Ovary (tissue), 9 donors: Measurements from ENCODE around the gene MTREX. TPM values are rescaled to one million over a fixed set of nuclear protein-coding genes. Genes with fewer than 3 reads are reported as not detected.

ENCODE experiments used
- DNase-seq, 5 donors: peaks; one replicate each; pipeline ENCODE4 v3.0.0-alpha.2; 2019 to 2020
- H3K27ac ChIP-seq, 2 donors: fragments of 200-600 bp; one replicate each; pipeline versions ENCODE4 v1.5.1 to v1.8.0; 2019 to 2022
- H3K27me3 ChIP-seq: fragments of 200-600 bp; one replicate; pipeline ENCODE4 v1.8.0; 2022
- H3K36me3 ChIP-seq: fragments of 200-600 bp; sonication (generic); one replicate; pipeline ENCODE4 v1.5.1; 2019
- H3K4me1 ChIP-seq: one replicate; pipeline ENCODE4 v1.8.1; 2013; ENCODE audit warnings: mild to moderate bottlenecking, moderate library complexity; ENCODE audit not compliant: insufficient read depth
- H3K4me3 ChIP-seq: fragments of 200-600 bp; sonication (generic); one replicate; pipeline ENCODE4 v1.5.1; 2017
- H3K9me3 ChIP-seq, 2 donors: fragments of 200-600 bp in 1 of 2; sonication (generic) in 1 of 2; one replicate each; pipeline versions ENCODE4 v1.5.1 to v1.8.1; 2013 to 2019; ENCODE audit warnings: mild to moderate bottlenecking in 1 of 2, moderate library complexity in 1 of 2
- EP300 ChIP-seq: sonication (generic); formaldehyde crosslinking; IDR thresholded peaks from one replicate; pipeline ENCODE4 v1.6.1; 2017; ENCODE audit warnings: antibody characterized with exemption
- POLR2A ChIP-seq: fragments of 450-650 bp; IDR thresholded peaks from one replicate; pipeline ENCODE4 v1.6.1; 2017; ENCODE audit warnings: antibody characterized with exemption, mild to moderate bottlenecking, moderate library complexity
- WGBS, 3 donors: extraction: QIAGEN DNeasy Blood & Tissue Kit in 1 of 3; methylation state at CpG; one replicate each; pipeline versions ENCODE4 v1.1.5 to v1.1.7; 2013 to 2017; 5-methylcytosine and 5-hydroxymethylcytosine counted together
- intact Hi-C, 4 donors: fragments of 100-400 bp; cut with DNase I; formaldehyde crosslinking; loops; one replicate each; pipeline versions ENCODE4 v1.11.0 to v1.15.1; 2022 to 2023
- polyA plus RNA-seq, 2 donors: library from polyadenylated mRNA; stranded (reverse); fragments of 200-250 nt in 1 of 2; fragments of 350-450 nt in 1 of 2; fragmentation: Illumina TruSeq in 1 of 2; extraction: RNeasy Lipid Tissue Mini Kit (QIAGEN cat#74804) in 1 of 2; gene quantifications; one replicate each; pipeline ENCODE4 v1.2.3, GENCODE V29; 2013 to 2014
- total RNA-seq, 7 donors: library from RNA; depleted of rRNA in 2 of 7; stranded (reverse); fragments of >200 nt in 2 of 7; fragmentation: NEBNext Ultra II Directional in 3 of 7; extraction: Animal tissue kit (Norgen Biotek cat#: 25700) in 3 of 7; gene quantifications; one replicate each; pipeline versions ENCODE4 v1.1.0 to v1.2.4, GENCODE V29; 2016 to 2023
- TF ChIP-seq, protein P1 (sequence below), 3 donors: fragments of 450-650 bp in 2 of 3; fragments of 200-600 bp in 1 of 3; IDR thresholded peaks; one replicate each; pipeline versions ENCODE4 v1.5.1 to v1.8.0; 2016 to 2022; ENCODE audit warnings: antibody characterized with exemption in 3 of 3, mild to moderate bottlenecking in 1 of 3
- donor health status: DM: no; HTN: no; CAD: no; lungs with moderate emphysema.
- donor health status: DM: no; HTN: no; CAD: no.
- donor health status: Bipolar disorder and iron deficiency.
- donor health status: DM: yes; HTN: yes; CAD: no.
- donor health status: DM: no; HTN: no; CAD: no.
- donor health status: DM: yes; HTN: yes; CAD: no.

MTREX gene
- total and polyA plus RNA-seq, 9 donors = 24.3 to 65.3 (median 62.1) TPM

DNA sequence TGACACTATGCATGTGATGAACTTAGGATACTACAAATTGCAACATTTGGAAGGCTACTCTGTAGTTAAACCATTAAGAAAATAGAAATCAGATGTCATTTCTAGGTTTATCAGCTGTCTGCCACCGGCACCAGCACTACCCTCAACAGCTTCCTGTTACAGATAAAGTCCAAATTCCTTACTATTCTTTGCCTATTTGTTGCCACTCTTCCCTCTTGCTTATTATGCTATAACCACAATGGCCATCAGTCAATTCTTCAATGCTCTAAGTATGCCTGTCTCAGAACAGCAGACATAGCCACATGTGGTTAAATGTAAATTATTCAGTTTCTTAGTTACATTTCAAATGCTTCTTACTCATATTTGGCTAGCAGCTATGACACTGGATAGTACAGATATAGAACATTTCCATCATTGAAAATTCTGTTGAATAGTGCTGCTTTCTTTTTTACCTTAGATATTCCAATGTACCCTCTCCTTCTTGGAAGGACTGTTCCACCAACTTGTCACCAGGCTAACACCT lies 21.3 kb upstream of the MTREX start:
- no peak for TF ChIP-seq EP300
- TF ChIP-seq, protein P1, sequence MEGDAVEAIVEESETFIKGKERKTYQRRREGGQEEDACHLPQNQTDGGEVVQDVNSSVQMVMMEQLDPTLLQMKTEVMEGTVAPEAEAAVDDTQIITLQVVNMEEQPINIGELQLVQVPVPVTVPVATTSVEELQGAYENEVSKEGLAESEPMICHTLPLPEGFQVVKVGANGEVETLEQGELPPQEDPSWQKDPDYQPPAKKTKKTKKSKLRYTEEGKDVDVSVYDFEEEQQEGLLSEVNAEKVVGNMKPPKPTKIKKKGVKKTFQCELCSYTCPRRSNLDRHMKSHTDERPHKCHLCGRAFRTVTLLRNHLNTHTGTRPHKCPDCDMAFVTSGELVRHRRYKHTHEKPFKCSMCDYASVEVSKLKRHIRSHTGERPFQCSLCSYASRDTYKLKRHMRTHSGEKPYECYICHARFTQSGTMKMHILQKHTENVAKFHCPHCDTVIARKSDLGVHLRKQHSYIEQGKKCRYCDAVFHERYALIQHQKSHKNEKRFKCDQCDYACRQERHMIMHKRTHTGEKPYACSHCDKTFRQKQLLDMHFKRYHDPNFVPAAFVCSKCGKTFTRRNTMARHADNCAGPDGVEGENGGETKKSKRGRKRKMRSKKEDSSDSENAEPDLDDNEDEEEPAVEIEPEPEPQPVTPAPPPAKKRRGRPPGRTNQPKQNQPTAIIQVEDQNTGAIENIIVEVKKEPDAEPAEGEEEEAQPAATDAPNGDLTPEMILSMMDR (IDR thresholded peaks at IDR 0.05) = no peak
- no peak for TF ChIP-seq POLR2A
- Histone ChIP-seq H3K36me3 (no peaks in the 10 kb centered on the region), H3K9me3 (no peaks in the 10 kb centered on the region), H3K4me3 (no peak overlapping the region), H3K27ac (no peak overlapping the region), H3K4me1 (no peaks in the 10 kb centered on the region), H3K27me3 (no peaks in the 10 kb centered on the region)
- 73 to 85% (median 74%) methylated on average over 1 of the region's 1 CpG for WGBS, 3 donors
- intact Hi-C loops = no loop called here
- DNase-seq = no peak

DNA sequence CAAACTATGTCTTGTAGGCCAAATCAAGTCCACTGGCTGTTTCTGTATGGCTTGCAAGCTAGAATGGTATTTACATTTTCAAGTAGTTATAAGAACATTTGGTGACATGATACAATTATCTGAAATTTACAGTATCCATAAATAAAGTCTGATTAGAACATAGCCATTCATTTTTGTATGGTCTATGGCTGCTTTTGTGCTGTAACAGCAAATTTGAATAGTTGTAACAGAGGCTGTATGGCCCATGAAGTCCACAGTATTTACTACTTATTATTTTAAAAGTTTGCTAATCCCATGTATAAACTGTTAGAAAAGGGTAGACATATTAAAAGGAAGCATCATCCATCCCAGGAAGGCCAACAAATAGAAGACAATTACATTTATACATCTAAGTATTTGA lies 18.0 kb upstream of the MTREX start:
- H3K36me3 ChIP-seq = no peaks in the 10 kb centered on the region

DNA sequence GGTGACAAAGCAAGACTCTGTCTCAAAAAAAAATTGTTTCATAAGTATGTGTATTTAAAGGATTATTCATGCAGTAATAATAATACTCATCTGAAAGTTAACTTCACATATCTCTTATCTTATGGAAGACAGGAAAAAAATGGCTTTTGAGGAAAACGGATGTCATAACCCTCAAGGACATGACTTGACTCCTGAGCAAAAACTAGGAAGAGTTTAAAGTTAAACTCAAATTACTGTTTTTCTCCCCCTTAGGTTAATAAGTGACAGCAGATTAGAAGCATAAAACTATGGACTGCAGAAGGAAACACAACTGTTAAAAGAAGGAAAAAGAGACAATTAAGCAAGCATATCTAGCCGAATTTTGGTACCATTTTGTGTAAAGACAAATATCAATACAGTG lies 16.8 kb upstream of the MTREX start:
- DNase-seq = no peak
- intact Hi-C loops = no loop called here
- H3K36me3 ChIP-seq = no peaks in the 10 kb centered on the region

More for the DNA sequence above, 18.0 kb upstream of the MTREX start:
- Histone ChIP-seq H3K27me3 (no peaks in the 10 kb centered on the region), H3K27ac (no peak overlapping the region), H3K9me3 (peaks cover 0 to under 1% of the 10 kb centered on the region in 2 donors), H3K4me1 (no peaks in the 10 kb centered on the region), H3K4me3 (no peak overlapping the region)
- intact Hi-C loops = no loop called here
- no peak for DNase-seq
- TF ChIP-seq EP300 (no peak), POLR2A (no peak)
- TF ChIP-seq, protein P1 (IDR thresholded peaks at IDR 0.05) = no peak

DNA sequence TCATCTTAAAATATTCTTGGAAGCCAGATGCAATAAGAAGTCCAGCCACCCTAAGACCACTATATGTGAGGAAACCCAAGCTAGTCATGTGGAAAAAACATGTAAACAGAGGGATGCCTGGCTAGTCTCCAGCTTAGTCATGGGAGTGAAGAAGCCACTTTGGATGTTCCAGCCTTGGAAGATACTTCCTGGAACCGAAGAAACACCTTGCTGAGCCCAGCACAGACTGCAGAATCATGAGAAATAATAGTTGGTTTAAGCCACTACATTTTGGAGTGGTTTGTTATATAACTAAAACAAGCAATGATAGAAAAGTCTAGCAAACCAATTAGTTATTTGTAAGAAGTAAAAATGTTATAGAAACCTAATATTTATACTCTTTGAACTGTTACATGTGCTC lies 12.9 kb upstream of the MTREX start:
- no peaks in the 10 kb centered on the region for H3K36me3 ChIP-seq
- no peaks in the 10 kb centered on the region for H3K4me1 ChIP-seq
- no peak overlapping the region for H3K4me3 ChIP-seq
- H3K9me3 ChIP-seq = peaks cover 0 to 3% of the 10 kb centered on the region in 2 donors
- no peak for TF ChIP-seq EP300
- WGBS, 3 donors = 95 to 97% (median 96%) methylated on average over 1 of the region's 1 CpG
- no peak for DNase-seq
- H3K27ac ChIP-seq = no peak overlapping the region
- intact Hi-C loops = no loop called here
- H3K27me3 ChIP-seq = no peaks in the 10 kb centered on the region

More for the DNA sequence above, 16.8 kb upstream of the MTREX start:
- Histone ChIP-seq H3K4me3 (no peak overlapping the region), H3K9me3 (peaks cover 0 to 3% of the 10 kb centered on the region in 2 donors), H3K27ac (no peak overlapping the region), H3K27me3 (no peaks in the 10 kb centered on the region), H3K4me1 (no peaks in the 10 kb centered on the region)
- 88 to 95% (median 94%) methylated on average over 2 of the region's 2 CpGs for WGBS, 3 donors
- no peak for TF ChIP-seq EP300
- TF ChIP-seq POLR2A = no peak
- TF ChIP-seq, protein P1 (IDR thresholded peaks at IDR 0.05) = no peak

DNA sequence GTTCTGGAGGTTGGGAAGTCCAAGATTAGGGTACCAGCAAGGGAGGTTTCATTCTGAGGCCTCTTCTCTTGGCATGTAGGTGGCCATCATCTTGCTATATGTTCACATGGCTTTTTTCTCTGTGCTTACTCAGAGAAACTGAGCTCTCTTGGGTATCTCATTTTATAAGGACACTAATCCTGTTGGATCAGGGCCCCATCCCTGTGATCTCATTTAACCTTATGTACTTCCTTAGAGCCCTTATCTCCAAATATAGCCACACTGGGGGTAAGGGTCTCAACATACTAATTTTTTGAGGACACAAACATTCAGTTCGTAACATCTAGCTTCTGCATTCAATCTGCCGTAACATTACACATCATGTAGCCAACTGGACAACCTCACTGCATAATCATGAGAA lies 6.9 kb upstream of the MTREX start:
- no peak for DNase-seq
- H3K27me3 ChIP-seq = no peaks in the 10 kb centered on the region
- no peak for TF ChIP-seq EP300
- no peak overlapping the region for H3K27ac ChIP-seq
- no peak overlapping the region for H3K4me3 ChIP-seq
- H3K4me1 ChIP-seq = peaks cover 3% of the 10 kb centered on the region
- H3K36me3 ChIP-seq = no peaks in the 10 kb centered on the region
- intact Hi-C loops = no loop called here
- no peaks in the 10 kb centered on the region for H3K9me3 ChIP-seq
- 98 to 100% (median 99%) methylated on average over 2 of the region's 2 CpGs for WGBS, 3 donors
